Muscle layer of duodenum (tissue), 2 donors: ENCODE results near the gene INPP5A.
"Not testable (repeated sequence)": the region's sequence is repeated elsewhere in the genome, so short reads cannot be mapped to it uniquely, and the experiment has no call there.

ENCODE experiments used
- H3K27ac ChIP-seq: one replicate; pipeline ENCODE4 v1.7.0; 2013; ENCODE audit warnings: mild to moderate bottlenecking, low read length
- H3K27me3 ChIP-seq: one replicate; pipeline ENCODE4 v1.7.0; 2013; ENCODE audit warnings: low read depth, mild to moderate bottlenecking, control low read depth, low read length
- H3K36me3 ChIP-seq, 2 donors: one replicate each; pipeline ENCODE4 v1.7.0; 2013; ENCODE audit warnings: low read length in 2 of 2, control low read depth in 1 of 2, mild to moderate bottlenecking in 1 of 2; ENCODE audit not compliant: insufficient read depth in 2 of 2, control insufficient read depth in 1 of 2
- H3K4me1 ChIP-seq, 2 donors: one replicate each; pipeline ENCODE4 v1.7.0; 2013; ENCODE audit warnings: low read length in 2 of 2, mild to moderate bottlenecking in 2 of 2, control low read depth in 1 of 2, moderate library complexity in 1 of 2; ENCODE audit not compliant: insufficient read depth in 2 of 2, control insufficient read depth in 1 of 2
- H3K4me3 ChIP-seq, 2 donors: one replicate each; pipeline ENCODE4 v1.7.0; 2013; ENCODE audit warnings: low read length in 2 of 2, low read depth in 1 of 2, mild to moderate bottlenecking in 1 of 2
- H3K9me3 ChIP-seq, 2 donors: one replicate each; pipeline ENCODE4 v1.7.0; 2013; ENCODE audit warnings: low read length in 2 of 2, control low read depth in 1 of 2, mild to moderate bottlenecking in 1 of 2; ENCODE audit not compliant: control insufficient read depth in 1 of 2
- donor health status: healthy.

The INPP5A gene

GRCh38 chr10:132593389-132593788, 55.8 kb downstream of the INPP5A start:
- Histone ChIP-seq H3K36me3 (no peaks in the 10 kb centered on the region), H3K9me3 (no peaks in the 10 kb centered on the region), H3K4me3 (no peak overlapping the region), H3K4me1 (peaks cover 28 to 85% of the 10 kb centered on the region in 2 donors), H3K27me3 (no peaks in the 10 kb centered on the region), H3K27ac (peak overlapping the region; percentile 29)

GRCh38 chr10:132593900-132594876, 56.6 kb downstream of the INPP5A start:
- H3K4me1 ChIP-seq = peaks cover 21 to 79% of the 10 kb centered on the region in 2 donors
- peak overlapping the region; percentile 29 for H3K27ac ChIP-seq

GRCh38 chr10:132595021-132595420, 57.4 kb downstream of the INPP5A start:
- Histone ChIP-seq H3K27ac (no peak overlapping the region), H3K9me3 (no peaks in the 10 kb centered on the region), H3K4me3 (no peak overlapping the region), H3K27me3 (no peaks in the 10 kb centered on the region), H3K4me1 (peaks cover 21 to 73% of the 10 kb centered on the region in 2 donors), H3K36me3 (no peaks in the 10 kb centered on the region)

More at GRCh38 chr10:132593900-132594876, 56.6 kb downstream of the INPP5A start:
- H3K4me3 ChIP-seq = no peak overlapping the region
- H3K9me3 ChIP-seq = no peaks in the 10 kb centered on the region
- H3K36me3 ChIP-seq = no peaks in the 10 kb centered on the region
- no peaks in the 10 kb centered on the region for H3K27me3 ChIP-seq

GRCh38 chr10:132595854-132596253, 58.3 kb downstream of the INPP5A start:
- H3K27me3 ChIP-seq = no peaks in the 10 kb centered on the region
- peaks cover 14 to 65% of the 10 kb centered on the region in 2 donors for H3K4me1 ChIP-seq
- no peak overlapping the region for H3K27ac ChIP-seq
- no peaks in the 10 kb centered on the region for H3K9me3 ChIP-seq
- H3K4me3 ChIP-seq = no peak overlapping the region
- no peaks in the 10 kb centered on the region for H3K36me3 ChIP-seq

- no peaks in the 10 kb centered on the region for H3K27me3 ChIP-seq
- H3K4me3 ChIP-seq = no peak overlapping the region
- no peaks in the 10 kb centered on the region for H3K9me3 ChIP-seq
- H3K27ac ChIP-seq = no peak overlapping the region
- no peaks in the 10 kb centered on the region for H3K36me3 ChIP-seq
- peaks cover 14 to 55% of the 10 kb centered on the region in 2 donors for H3K4me1 ChIP-seq
These were observed 59.2 kb downstream of the INPP5A start for GRCh38 chr10:132596742-132597279.

GRCh38 chr10:132597654-132598053, 60.1 kb downstream of the INPP5A start:
- no peaks in the 10 kb centered on the region for H3K27me3 ChIP-seq
- peaks cover 14 to 54% of the 10 kb centered on the region in 2 donors for H3K4me1 ChIP-seq
- no peaks in the 10 kb centered on the region for H3K36me3 ChIP-seq
- no peaks in the 10 kb centered on the region for H3K9me3 ChIP-seq
- no peak overlapping the region for H3K4me3 ChIP-seq
- H3K27ac ChIP-seq = no peak overlapping the region

- H3K27me3 ChIP-seq, H3K9me3 ChIP-seq, H3K36me3 ChIP-seq, H3K4me3 ChIP-seq: not testable (repeated sequence)
- H3K4me1 ChIP-seq = peaks cover 5 to 50% of the 10 kb centered on the region in 2 donors
- H3K27ac ChIP-seq = peak overlapping the region; percentile 65
These were observed 61.5 kb downstream of the INPP5A start for GRCh38 chr10:132599023-132599618.

- Histone ChIP-seq H3K27ac (no peak overlapping the region), H3K4me1 (peaks cover 5 to 48% of the 10 kb centered on the region in 2 donors), H3K27me3 (no peaks in the 10 kb centered on the region), H3K9me3 (no peaks in the 10 kb centered on the region), H3K36me3 (no peaks in the 10 kb centered on the region), H3K4me3 (no peak overlapping the region)
These were observed 62.1 kb downstream of the INPP5A start for GRCh38 chr10:132599732-132600131.

- no peak overlapping the region for H3K27ac ChIP-seq
- H3K9me3 ChIP-seq = no peaks in the 10 kb centered on the region
- H3K27me3 ChIP-seq = no peaks in the 10 kb centered on the region
- peaks cover 5 to 43% of the 10 kb centered on the region in 2 donors for H3K4me1 ChIP-seq
- H3K36me3 ChIP-seq = no peaks in the 10 kb centered on the region
- H3K4me3 ChIP-seq = no peak overlapping the region
These were observed 62.8 kb downstream of the INPP5A start for GRCh38 chr10:132600416-132600815.

- Histone ChIP-seq H3K27me3 (no peaks in the 10 kb centered on the region), H3K27ac (no peak overlapping the region), H3K4me3 (no peak overlapping the region), H3K9me3 (no peaks in the 10 kb centered on the region), H3K4me1 (peaks cover 5 to 44% of the 10 kb centered on the region in 2 donors), H3K36me3 (no peaks in the 10 kb centered on the region)
These were observed 64.0 kb downstream of the INPP5A start for GRCh38 chr10:132601567-132601966.

GRCh38 chr10:132602614-132603013, 65.0 kb downstream of the INPP5A start:
- H3K4me3 ChIP-seq = no peak overlapping the region
- H3K36me3 ChIP-seq = no peaks in the 10 kb centered on the region
- H3K9me3 ChIP-seq = no peaks in the 10 kb centered on the region
- H3K27ac ChIP-seq = no peak overlapping the region
- no peaks in the 10 kb centered on the region for H3K27me3 ChIP-seq
- peaks cover 5 to 44% of the 10 kb centered on the region in 2 donors for H3K4me1 ChIP-seq
